Prostate gland (tissue), 2 donors: Measurements from ENCODE around the gene SYT17.

Experiments
- POLR2A ChIP-seq: fragments of 450-650 bp; IDR thresholded peaks from one replicate; pipeline ENCODE4 v1.6.1; 2016; ENCODE audit warnings: antibody characterized with exemption, mild to moderate bottlenecking
- TF ChIP-seq, protein P1 (sequence below), 4 experiments: fragments of 200-600 bp in 2 of 4; fragments of 450-650 bp in 2 of 4; sonication (generic) in 2 of 4; IDR thresholded peaks; 1 replicate in 3 of 4; 2 replicates in 1 of 4; pipeline ENCODE4 v1.5.1; 2016 to 2019; ENCODE audit warnings: antibody characterized with exemption in 4 of 4, mild to moderate bottlenecking in 2 of 4, moderate library complexity in 2 of 4

DNA sequence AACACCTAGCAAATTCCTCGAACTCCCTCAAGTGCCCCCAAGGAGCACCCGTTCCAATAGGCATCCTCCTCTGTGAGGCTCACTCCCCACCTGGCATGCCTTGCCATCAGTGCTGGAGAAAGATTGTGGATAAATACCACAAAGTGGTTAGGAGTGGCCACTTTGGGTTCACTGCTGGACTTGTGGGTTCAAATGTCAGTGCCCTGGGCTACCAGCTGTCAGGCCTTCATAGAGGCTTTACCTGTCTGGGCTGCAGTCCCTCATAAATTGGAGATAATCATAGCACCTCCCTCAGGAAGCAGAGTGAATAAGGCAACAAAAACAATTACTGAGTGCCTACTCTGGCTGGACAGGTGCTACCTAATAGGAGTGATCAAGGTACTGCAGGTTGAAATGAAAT lies 1.5 kb upstream of the SYT17 start:
- no peak for TF ChIP-seq POLR2A
- TF ChIP-seq, protein P1, sequence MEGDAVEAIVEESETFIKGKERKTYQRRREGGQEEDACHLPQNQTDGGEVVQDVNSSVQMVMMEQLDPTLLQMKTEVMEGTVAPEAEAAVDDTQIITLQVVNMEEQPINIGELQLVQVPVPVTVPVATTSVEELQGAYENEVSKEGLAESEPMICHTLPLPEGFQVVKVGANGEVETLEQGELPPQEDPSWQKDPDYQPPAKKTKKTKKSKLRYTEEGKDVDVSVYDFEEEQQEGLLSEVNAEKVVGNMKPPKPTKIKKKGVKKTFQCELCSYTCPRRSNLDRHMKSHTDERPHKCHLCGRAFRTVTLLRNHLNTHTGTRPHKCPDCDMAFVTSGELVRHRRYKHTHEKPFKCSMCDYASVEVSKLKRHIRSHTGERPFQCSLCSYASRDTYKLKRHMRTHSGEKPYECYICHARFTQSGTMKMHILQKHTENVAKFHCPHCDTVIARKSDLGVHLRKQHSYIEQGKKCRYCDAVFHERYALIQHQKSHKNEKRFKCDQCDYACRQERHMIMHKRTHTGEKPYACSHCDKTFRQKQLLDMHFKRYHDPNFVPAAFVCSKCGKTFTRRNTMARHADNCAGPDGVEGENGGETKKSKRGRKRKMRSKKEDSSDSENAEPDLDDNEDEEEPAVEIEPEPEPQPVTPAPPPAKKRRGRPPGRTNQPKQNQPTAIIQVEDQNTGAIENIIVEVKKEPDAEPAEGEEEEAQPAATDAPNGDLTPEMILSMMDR (IDR thresholded peaks at IDR 0.05) = no peak
